IMR-90 (cell line): Measurements from ENCODE around the gene WASL. TPM values are rescaled to one million over a fixed set of nuclear protein-coding genes. Genes with fewer than 3 reads are reported as not detected.

ENCODE experiments used
- ATAC-seq: fragments of 200-7000 bp; cut with Tn5 transposase; 2 replicates; pipeline ENCODE4 v1.9.1; 2020; ENCODE audit warnings: low read depth, mild to moderate bottlenecking, moderate library complexity
- BruUV-seq: library from RNA; stranded (reverse); fragments of 400-500 nt; replicated peaks from 2 replicates; lab custom pipeline; 2021; lab: Mats Ljungman, UMichigan
- CTCF ChIA-PET: fragments of 300-600 bp; formaldehyde crosslinking; extraction: SDS; loops from one replicate; lab custom pipeline; 2021; ENCODE audit warnings: antibody characterized with exemption; lab: Yijun Ruan, JAX
- POLR2A ChIA-PET: fragments of 300-600 bp; sonication (Branson Sonifier 250); formaldehyde crosslinking; loops from one replicate; lab custom pipeline; 2022; ENCODE audit warnings: antibody characterized with exemption; ENCODE audit not compliant: unreplicated experiment; lab: Charles Lee
- DNase-seq: peaks from one replicate; pipeline ENCODE4 v3.0.0; 2013
- H2AFZ ChIP-seq: replicated peaks from 2 replicates; pipeline ENCODE3; 2013; ENCODE audit warnings: low read length, mild to moderate bottlenecking; ENCODE audit not compliant: poor library complexity
- H2AK5ac ChIP-seq: 2 replicates; pipeline ENCODE4 v1.6.1; 2013; ENCODE audit warnings: low read depth, low read length, inconsistent platforms
- H2AK9ac ChIP-seq: replicated peaks from 2 replicates; pipeline ENCODE3; 2013; ENCODE audit warnings: mild to moderate bottlenecking, low read depth, low read length, moderate library complexity; ENCODE audit not compliant: poor library complexity
- H2BK120ac ChIP-seq: 2 replicates; pipeline ENCODE4 v1.6.1; 2013; ENCODE audit warnings: low read depth, low read length, inconsistent platforms
- H2BK15ac ChIP-seq: 3 replicates; pipeline ENCODE4 v1.6.1; 2013; ENCODE audit warnings: low read depth, low read length, inconsistent platforms
- H2BK20ac ChIP-seq: 2 replicates; pipeline ENCODE4 v1.6.1; 2013; ENCODE audit warnings: low read depth, mild to moderate bottlenecking, inconsistent platforms, low read length, moderate library complexity
- H2BK5ac ChIP-seq: 2 replicates; pipeline ENCODE4 v1.6.1; 2013; ENCODE audit warnings: mild to moderate bottlenecking, low read depth, low read length, inconsistent platforms; ENCODE audit not compliant: poor library complexity, severe bottlenecking
- H3K14ac ChIP-seq: replicated peaks from 2 replicates; pipeline ENCODE4 v1.6.1; 2013; ENCODE audit warnings: low read depth, low read length, inconsistent platforms
- H3K18ac ChIP-seq: 2 replicates; pipeline ENCODE4 v1.6.1; 2013; ENCODE audit warnings: low read depth, low read length, control low read depth
- H3K23ac ChIP-seq: 2 replicates; pipeline ENCODE4 v1.6.1; 2013; ENCODE audit warnings: low read depth, low read length, inconsistent platforms
- H3K27ac ChIP-seq: 2 replicates; pipeline ENCODE4 v1.5.1; 2013; ENCODE audit warnings: mild to moderate bottlenecking, control low read depth, low read length; ENCODE audit not compliant: insufficient read depth
- H3K27me3 ChIP-seq: 2 replicates; pipeline ENCODE4 v1.6.1; 2013; ENCODE audit warnings: low read length; ENCODE audit not compliant: control insufficient read depth, insufficient read depth
- H3K36me3 ChIP-seq: 2 replicates; pipeline ENCODE4 v1.6.1; 2013; ENCODE audit warnings: low read length, mixed read lengths; ENCODE audit not compliant: control insufficient read depth, insufficient read depth
- H3K4ac ChIP-seq: 2 replicates; pipeline ENCODE4 v1.6.1; 2013; ENCODE audit warnings: low read depth, low read length, inconsistent platforms
- H3K4me1 ChIP-seq: 2 replicates; pipeline ENCODE4 v1.6.1; 2013; ENCODE audit warnings: low read length, mixed read lengths; ENCODE audit not compliant: control insufficient read depth, insufficient read depth
- H3K4me2 ChIP-seq: 2 replicates; pipeline ENCODE4 v1.6.1; 2013; ENCODE audit warnings: low read depth, mild to moderate bottlenecking, control low read depth, low read length, moderate library complexity
- H3K4me3 ChIP-seq: 2 replicates; pipeline ENCODE4 v1.5.1; 2013; ENCODE audit warnings: low read depth, mild to moderate bottlenecking, control low read depth, low read length, moderate library complexity; ENCODE audit not compliant: insufficient read depth
- H3K56ac ChIP-seq: 2 replicates; pipeline ENCODE4 v1.6.1; 2013; ENCODE audit warnings: low read length, inconsistent platforms; ENCODE audit not compliant: insufficient read depth; ENCODE audit errors: extremely low read depth
- H3K79me1 ChIP-seq, 2 experiments: 2 replicates each; pipeline ENCODE4 v1.6.1; 2013; ENCODE audit warnings: low read length in 2 of 2, inconsistent platforms in 1 of 2, low read depth in 1 of 2
- H3K9ac ChIP-seq: 2 replicates; pipeline ENCODE4 v1.6.1; 2013; ENCODE audit warnings: low read depth, low read length, control low read depth
- H3K9me1 ChIP-seq: 2 replicates; pipeline ENCODE4 v1.6.1; 2013; ENCODE audit warnings: low read length, inconsistent platforms; ENCODE audit not compliant: insufficient read depth
- H3K9me3 ChIP-seq: 2 replicates; pipeline ENCODE4 v1.6.1; 2013; ENCODE audit warnings: low read length; ENCODE audit not compliant: control insufficient read depth, insufficient read depth
- H4K20me1 ChIP-seq: 2 replicates; pipeline ENCODE4 v1.6.1; 2013; ENCODE audit warnings: low read length, inconsistent platforms; ENCODE audit not compliant: insufficient read depth
- H4K5ac ChIP-seq: 2 replicates; pipeline ENCODE4 v1.6.1; 2013; ENCODE audit warnings: mild to moderate bottlenecking, low read depth, low read length, control low read depth
- H4K8ac ChIP-seq, 2 experiments: 2 replicates each; pipeline ENCODE4 v1.6.1; 2013; ENCODE audit warnings: low read depth in 2 of 2, low read length in 2 of 2, control low read depth in 1 of 2, inconsistent platforms in 1 of 2
- H4K91ac ChIP-seq: 2 replicates; pipeline ENCODE4 v1.6.1; 2013; ENCODE audit warnings: low read depth, low read length, inconsistent platforms; ENCODE audit not compliant: insufficient read depth
- BHLHE40 ChIP-seq: fragments of 150-350 bp; IDR thresholded peaks from 2 replicates; pipeline ENCODE4 v1.6.1; 2016; ENCODE audit warnings: mild to moderate bottlenecking, low read depth, low read length
- CEBPB ChIP-seq: IDR thresholded peaks from 2 replicates; pipeline ENCODE4 v1.6.1; 2012; ENCODE audit warnings: low read depth, low read length, improper control_type of control experiment
- CHD1 ChIP-seq: IDR thresholded peaks from 2 replicates; pipeline ENCODE4 v1.6.1; 2012; ENCODE audit warnings: low read depth, low read length, improper control_type of control experiment
- CTCF ChIP-seq: conservative IDR thresholded peaks from 2 replicates; pipeline ENCODE4 v1.5.1; 2012; ENCODE audit warnings: mild to moderate bottlenecking, low read depth, low read length, improper control_type of control experiment
- ELK1 ChIP-seq: fragments of 150-350 bp; IDR thresholded peaks from 2 replicates; pipeline ENCODE4 v1.6.1; 2016; ENCODE audit warnings: low read depth, mild to moderate bottlenecking, low read length, moderate library complexity, borderline replicate concordance
- FOS ChIP-seq: fragments of 150-350 bp; IDR thresholded peaks from 2 replicates; pipeline ENCODE4 v1.6.1; 2016; ENCODE audit warnings: low read depth, low read length
- MAFK ChIP-seq: IDR thresholded peaks from 2 replicates; pipeline ENCODE4 v1.6.1; 2012; ENCODE audit warnings: low read depth, low read length, improper control_type of control experiment
- MAZ ChIP-seq: IDR thresholded peaks from 2 replicates; pipeline ENCODE4 v1.6.1; 2012; ENCODE audit warnings: low read depth, mild to moderate bottlenecking, low read length, improper control_type of control experiment, moderate library complexity, borderline replicate concordance
- MXI1 ChIP-seq: IDR thresholded peaks from 2 replicates; pipeline ENCODE4 v1.6.1; 2012; ENCODE audit warnings: low read depth, mild to moderate bottlenecking, low read length, moderate library complexity, borderline replicate concordance
- NFE2L2 ChIP-seq: fragments of 150-350 bp; IDR thresholded peaks from 2 replicates; pipeline ENCODE4 v1.6.1; 2016; ENCODE audit warnings: low read depth, mild to moderate bottlenecking, low read length
- POLR2A ChIP-seq: IDR thresholded peaks from 2 replicates; pipeline ENCODE4 v1.6.1; 2012; ENCODE audit warnings: mild to moderate bottlenecking, low read depth, low read length
- RAD21 ChIP-seq: IDR thresholded peaks from 2 replicates; pipeline ENCODE4 v1.6.1; 2012; ENCODE audit warnings: low read length, improper control_type of control experiment
- RCOR1 ChIP-seq: IDR thresholded peaks from 2 replicates; pipeline ENCODE4 v1.6.1; 2012; ENCODE audit warnings: mild to moderate bottlenecking, low read length, improper control_type of control experiment; ENCODE audit not compliant: insufficient replicate concordance
- RFX5 ChIP-seq: IDR thresholded peaks from 2 replicates; pipeline ENCODE4 v1.8.0; 2012; ENCODE audit warnings: low read depth, mild to moderate bottlenecking, low read length, moderate library complexity
- SMC3 ChIP-seq: fragments of 150-350 bp; IDR thresholded peaks from 2 replicates; pipeline ENCODE4 v1.6.1; 2016; ENCODE audit warnings: low read depth, mild to moderate bottlenecking, antibody characterized with exemption, low read length, moderate library complexity
- USF2 ChIP-seq: fragments of 150-350 bp; IDR thresholded peaks from 2 replicates; pipeline ENCODE4 v1.6.1; 2017; ENCODE audit warnings: mild to moderate bottlenecking, antibody characterized with exemption, low read length, low read depth
- WGBS, 2 experiments: methylation state at CpG; one replicate each; pipeline versions ENCODE4 v1.1.5 to v1.1.7; 2013; ENCODE audit warnings: missing lambda C conversion rate in 2 of 2; ENCODE audit not compliant: insufficient read length in 1 of 2; ENCODE audit errors: extremely low coverage in 2 of 2; 5-methylcytosine and 5-hydroxymethylcytosine counted together
- dilution Hi-C: fragments of 300-500 bp; cut with HindIII; formaldehyde crosslinking; loops from one replicate; pipeline ENCODE4 v1.14.3; 2018; ENCODE audit warnings: low sequenced_read_pairs; ENCODE audit not compliant: unreplicated experiment
- in situ Hi-C: fragments of 300-500 bp; cut with MboI; formaldehyde crosslinking; loops from 3 replicates; pipeline ENCODE4 v1.14.3; 2019; ENCODE audit warnings: low sequenced_read_pairs, inconsistent platforms, mixed read lengths
- intact Hi-C: fragments of 100-400 bp; cut with micrococcal nuclease; formaldehyde crosslinking; loops from 2 replicates; pipeline ENCODE4 v1.10.0; 2022
- polyA plus RNA-seq, 3 experiments: library from polyadenylated mRNA; depleted of rRNA; stranded (reverse); fragments of >200 nt; gene quantifications; 2 replicates each; pipeline ENCODE4 v1.2.3, GENCODE V29; 2012; ENCODE audit warnings: low replicate concordance in 1 of 3
- total RNA-seq: library from RNA; depleted of rRNA; stranded (reverse); fragments of >200 nt; gene quantifications from 2 replicates; pipeline ENCODE4 v1.2.3, GENCODE V29; 2012

The WASL gene
- total and polyA plus RNA-seq, 2 of the 4 experiments (the other 2 are of a cell fraction), result 2.3 to 7.9 TPM

- ATAC-seq (no peak), DNase-seq (no peak)
- no peak overlapping the region for H2AK9ac ChIP-seq
- ChIA-PET POLR2A (no interaction called here), CTCF (no interaction called here)
- no peak overlapping the region for H3K14ac ChIP-seq
- no peak overlapping the region for H4K8ac ChIP-seq
- H4K20me1 ChIP-seq, result no peaks in the 10 kb centered on the region
- no peak overlapping the region for H4K91ac ChIP-seq
- H2BK15ac ChIP-seq, result no peak overlapping the region
- H2BK5ac ChIP-seq, result no peak overlapping the region
- H3K56ac ChIP-seq, result no peak overlapping the region
- TF ChIP-seq RFX5, result no peak
- TF ChIP-seq CTCF, result no peak
- no peak for TF ChIP-seq MAFK
- no peak for TF ChIP-seq RCOR1
- no peak for TF ChIP-seq POLR2A
- no peak for TF ChIP-seq USF2
- TF ChIP-seq MXI1, result no peak
- no peak for TF ChIP-seq SMC3
- no peak for TF ChIP-seq CEBPB
- no peak for TF ChIP-seq NFE2L2
- no peak for TF ChIP-seq CHD1
- no peak for TF ChIP-seq ELK1
- TF ChIP-seq MAZ, result no peak
- TF ChIP-seq BHLHE40, result no peak
- TF ChIP-seq FOS, result no peak
- TF ChIP-seq RAD21, result no peak
- no peak overlapping the region for H2BK20ac ChIP-seq
- no peaks in the 10 kb centered on the region for H3K79me1 ChIP-seq
- H3K4ac ChIP-seq, result no peak overlapping the region
- H3K23ac ChIP-seq, result no peak overlapping the region
- no peak overlapping the region for H3K18ac ChIP-seq
- no TSS peak for BruUV-seq
- no peak overlapping the region for H2AK5ac ChIP-seq
- no peak overlapping the region for H2BK120ac ChIP-seq
- H2AFZ ChIP-seq, result no peak overlapping the region
- no peaks in the 10 kb centered on the region for H3K9me3 ChIP-seq
- H3K36me3 ChIP-seq, result no peaks in the 10 kb centered on the region
- no peak overlapping the region for H3K4me3 ChIP-seq
- dilution Hi-C loops (no loop called here), intact Hi-C loops (no loop called here), in situ Hi-C loops (no loop called here)
- H3K9me1 ChIP-seq, result no peaks in the 10 kb centered on the region
- WGBS, 2 experiments, result no CpG with 5 or more reads among the region's 3 CpGs
- H3K27me3 ChIP-seq, result peaks cover 4% of the 10 kb centered on the region
- no peaks in the 10 kb centered on the region for H3K4me1 ChIP-seq
- no peak overlapping the region for H3K27ac ChIP-seq
- H3K9ac ChIP-seq, result no peak overlapping the region
- H4K5ac ChIP-seq, result no peak overlapping the region
- no peak overlapping the region for H3K4me2 ChIP-seq
Observed at GRCh38 chr7:123662755-123663154, 86.0 kb downstream of the WASL start.
